ENCODE results near the gene EPS8L2. TPM values are rescaled to one million over a fixed set of nuclear protein-coding genes. Genes with fewer than 3 reads are reported as not detected.

EPS8L2 gene
- total RNA-seq, 2 donors from 2014 or later: 23.6 to 34.6 TPM

GRCh38 chr11:693887-694562, 12.0 kb upstream of the EPS8L2 start:
- Mint-ChIP-seq H3K27ac (peak overlapping the region; percentile 92), H3K36me3 (ENCODE audit: low read depth) (peaks cover 33% of the 10 kb centered on the region)
- no peak for ATAC-seq (replicated peaks)

GRCh38 chr11:694563-695287, 11.3 kb upstream of the EPS8L2 start, which contains the start of gene DEAF1:
TSS of gene DEAF1 (minus strand) at chr11:695222. CDS start at chr11:695047, 175 bp downstream.
- peaks cover 26% of the 10 kb centered on the region for H3K36me3 Mint-ChIP-seq (ENCODE audit: low read depth)
- H3K27me3 Mint-ChIP-seq: no peaks in the 10 kb centered on the region
- ATAC-seq (replicated peaks): peak; percentile 79
- no peaks in the 10 kb centered on the region for H3K9me3 Mint-ChIP-seq
- H3K4me1 Mint-ChIP-seq: peaks cover 26% of the 10 kb centered on the region
- peak within 1 kb of the TSS; percentile 91 for H3K27ac Mint-ChIP-seq
- peak within 1 kb of the TSS; percentile 89 for H3K4me3 Mint-ChIP-seq

More at GRCh38 chr11:693887-694562, 12.0 kb upstream of the EPS8L2 start:
- H3K4me3 Mint-ChIP-seq: peak overlapping the region; percentile 89
- no peaks in the 10 kb centered on the region for H3K9me3 Mint-ChIP-seq
- peaks cover 26% of the 10 kb centered on the region for H3K4me1 Mint-ChIP-seq
- H3K27me3 Mint-ChIP-seq: no peaks in the 10 kb centered on the region

- Mint-ChIP-seq H3K36me3 (ENCODE audit: low read depth) (peaks cover 24% of the 10 kb centered on the region), H3K27ac (peak overlapping the region; percentile 90), H3K27me3 (no peaks in the 10 kb centered on the region), H3K9me3 (no peaks in the 10 kb centered on the region), H3K4me1 (peaks cover 26% of the 10 kb centered on the region), H3K4me3 (peak overlapping the region; percentile 89)
- ATAC-seq (replicated peaks): no peak
These were observed 10.8 kb upstream of the EPS8L2 start for GRCh38 chr11:695288-695537.

GRCh38 chr11:695538-696248, 10.3 kb upstream of the EPS8L2 start, which contains the start of gene TMEM80:
TSS of gene TMEM80 (plus strand) at chr11:695816. CDS start at chr11:695828, 12 bp downstream.
- Mint-ChIP-seq H3K36me3 (ENCODE audit: low read depth) (peaks cover 21% of the 10 kb centered on the region), H3K27me3 (no peaks in the 10 kb centered on the region), H3K4me3 (peak within 1 kb of the TSS; percentile 89), H3K27ac (peak within 1 kb of the TSS; percentile 91), H3K9me3 (no peaks in the 10 kb centered on the region), H3K4me1 (peaks cover 26% of the 10 kb centered on the region)
- peak; percentile 75 for ATAC-seq (replicated peaks)

- Mint-ChIP-seq H3K4me3 (peak overlapping the region; percentile 89), H3K9me3 (no peaks in the 10 kb centered on the region), H3K27ac (peak overlapping the region; percentile 91), H3K36me3 (ENCODE audit: low read depth) (peaks cover 12% of the 10 kb centered on the region), H3K27me3 (no peaks in the 10 kb centered on the region), H3K4me1 (peaks cover 19% of the 10 kb centered on the region)
- no peak for ATAC-seq (replicated peaks)
These were observed 9.0 kb upstream of the EPS8L2 start for GRCh38 chr11:696955-697491.

- H3K27me3 Mint-ChIP-seq: no peaks in the 10 kb centered on the region
These were observed 8.2 kb upstream of the EPS8L2 start for GRCh38 chr11:697811-698311.

GRCh38 chr11:698493-699115, 7.4 kb upstream of the EPS8L2 start:
- Mint-ChIP-seq H3K9me3 (no peaks in the 10 kb centered on the region), H3K4me1 (peaks cover 7% of the 10 kb centered on the region), H3K4me3 (no peak overlapping the region), H3K27ac (peak overlapping the region; percentile 72), H3K27me3 (no peaks in the 10 kb centered on the region), H3K36me3 (ENCODE audit: low read depth) (peaks cover 3% of the 10 kb centered on the region)
- no peak for ATAC-seq (replicated peaks)

More at GRCh38 chr11:697811-698311, 8.2 kb upstream of the EPS8L2 start:
- Mint-ChIP-seq H3K9me3 (no peaks in the 10 kb centered on the region), H3K27ac (peak overlapping the region; percentile 72), H3K36me3 (ENCODE audit: low read depth) (peaks cover 10% of the 10 kb centered on the region), H3K4me3 (peak overlapping the region; percentile 89), H3K4me1 (peaks cover 14% of the 10 kb centered on the region)
- ATAC-seq (replicated peaks): no peak

GRCh38 chr11:699116-699508, 6.9 kb upstream of the EPS8L2 start:
- no peaks in the 10 kb centered on the region for H3K9me3 Mint-ChIP-seq
- ATAC-seq (replicated peaks): no peak
- H3K36me3 Mint-ChIP-seq (ENCODE audit: low read depth): no peaks in the 10 kb centered on the region
- H3K4me3 Mint-ChIP-seq: no peak overlapping the region
- H3K4me1 Mint-ChIP-seq: peaks cover 6% of the 10 kb centered on the region
- no peak overlapping the region for H3K27ac Mint-ChIP-seq
- H3K27me3 Mint-ChIP-seq: no peaks in the 10 kb centered on the region

GRCh38 chr11:699753-700152, 6.3 kb upstream of the EPS8L2 start:
- Mint-ChIP-seq H3K4me1 (peaks cover 6% of the 10 kb centered on the region), H3K27me3 (no peaks in the 10 kb centered on the region), H3K27ac (no peak overlapping the region), H3K4me3 (no peak overlapping the region), H3K36me3 (ENCODE audit: low read depth) (no peaks in the 10 kb centered on the region), H3K9me3 (no peaks in the 10 kb centered on the region)
- ATAC-seq (replicated peaks): no peak

GRCh38 chr11:701741-702461, 4.1 kb upstream of the EPS8L2 start:
- H3K4me3 Mint-ChIP-seq: no peak overlapping the region
- H3K27ac Mint-ChIP-seq: no peak overlapping the region
- no peaks in the 10 kb centered on the region for H3K9me3 Mint-ChIP-seq
- no peaks in the 10 kb centered on the region for H3K27me3 Mint-ChIP-seq
- peaks cover 6% of the 10 kb centered on the region for H3K4me1 Mint-ChIP-seq
- ATAC-seq (replicated peaks): no peak
- no peaks in the 10 kb centered on the region for H3K36me3 Mint-ChIP-seq (ENCODE audit: low read depth)

- Mint-ChIP-seq H3K4me3 (no peak overlapping the region), H3K9me3 (no peaks in the 10 kb centered on the region), H3K27me3 (peaks cover 3% of the 10 kb centered on the region), H3K4me1 (no peaks in the 10 kb centered on the region), H3K36me3 (ENCODE audit: low read depth) (no peaks in the 10 kb centered on the region), H3K27ac (no peak overlapping the region)
- peak; percentile 50 for ATAC-seq (replicated peaks)
These were observed 3.3 kb upstream of the EPS8L2 start for GRCh38 chr11:702462-703461.

GRCh38 chr11:703506-703905, 2.5 kb upstream of the EPS8L2 start:
- ATAC-seq (replicated peaks): no peak
- no peak overlapping the region for H3K4me3 Mint-ChIP-seq
- H3K4me1 Mint-ChIP-seq: no peaks in the 10 kb centered on the region
- H3K9me3 Mint-ChIP-seq: no peaks in the 10 kb centered on the region
- no peaks in the 10 kb centered on the region for H3K36me3 Mint-ChIP-seq (ENCODE audit: low read depth)
- H3K27me3 Mint-ChIP-seq: peaks cover 3% of the 10 kb centered on the region
- no peak overlapping the region for H3K27ac Mint-ChIP-seq
